ENCODE results near the gene ANAPC1.
"Not testable (repeated sequence)": the region's sequence is repeated elsewhere in the genome, so short reads cannot be mapped to it uniquely, and the experiment has no call there.

DNA sequence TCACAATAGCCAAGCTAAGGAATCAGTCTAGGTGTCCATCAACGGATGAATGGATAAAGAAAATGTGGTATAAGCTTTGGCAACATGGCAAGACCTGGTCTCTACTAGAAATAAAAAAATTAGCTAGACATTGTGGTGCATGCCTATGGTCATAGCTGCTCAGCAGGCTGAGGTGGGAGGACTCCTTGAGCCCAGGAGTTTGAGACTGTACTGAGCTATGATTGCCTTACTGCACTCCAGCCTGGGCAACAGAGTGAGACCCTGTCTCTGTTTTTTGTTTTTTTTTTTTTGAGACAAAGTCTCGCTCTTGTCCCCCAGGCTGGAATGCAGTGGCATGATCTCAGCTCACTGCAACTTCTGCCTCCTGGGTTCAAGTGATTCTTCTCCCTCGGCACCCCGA, 26.0 kb upstream of the ANAPC1 start:
- not testable (repeated sequence) for TF ChIP-seq CTCF, EP300, POLR2A, POLR2AphosphoS5 (IDR thresholded peaks at IDR 0.05)
